Activated CD4-positive, alpha-beta T cell treated with anti-CD3 and anti-CD28 coated beads, Interleukin-2, amount 10 ng/mL, durations not matched to agents 7 days and 5 days (primary cell): ENCODE measurements around the gene TECPR2. TPM values are rescaled to one million over a fixed set of nuclear protein-coding genes. Genes with fewer than 3 reads are reported as not detected.
"Not testable (repeated sequence)": the region's sequence is repeated elsewhere in the genome, so short reads cannot be mapped to it uniquely, and the experiment has no call there.

Experiments
- CTCF ChIA-PET: fragments of 350-600 bp; sonication (Branson Sonifier 250); formaldehyde crosslinking; loops from one replicate; lab custom pipeline; 2021; ENCODE audit warnings: antibody characterized with exemption; lab: Charles Lee
- POLR2A ChIA-PET: fragments of 350-600 bp; sonication (Branson Sonifier 250); formaldehyde crosslinking; loops from one replicate; lab custom pipeline; 2021; ENCODE audit warnings: antibody characterized with exemption; lab: Charles Lee
- DNase-seq: peaks from one replicate; pipeline ENCODE4 v3.0.0-alpha.2; 2020
- H3K27ac Mint-ChIP-seq: one replicate; pipeline ENCODE4 v1.8.0; 2021; ENCODE audit warnings: mild to moderate bottlenecking, moderate library complexity, mixed read lengths
- H3K27me3 Mint-ChIP-seq: one replicate; pipeline ENCODE4 v1.8.0; 2021; ENCODE audit warnings: mixed read lengths
- H3K36me3 Mint-ChIP-seq: one replicate; pipeline ENCODE4 v1.8.0; 2021; ENCODE audit warnings: low read depth, mixed read lengths
- H3K4me1 Mint-ChIP-seq: one replicate; pipeline ENCODE4 v1.8.0; 2021; ENCODE audit warnings: mixed read lengths
- H3K4me3 Mint-ChIP-seq: one replicate; pipeline ENCODE4 v1.8.0; 2021; ENCODE audit warnings: mild to moderate bottlenecking, moderate library complexity, mixed read lengths
- H3K9me3 Mint-ChIP-seq: one replicate; pipeline ENCODE4 v1.8.0; 2021; ENCODE audit warnings: mixed read lengths
- total RNA-seq, 2 experiments: library from RNA; stranded (reverse); gene quantifications; one replicate each; pipeline ENCODE4 v1.2.3, GENCODE V29; 2021

Gene TECPR2
- total RNA-seq, 2 experiments from 2014 or later: 8.2 to 10.7 TPM

DNA sequence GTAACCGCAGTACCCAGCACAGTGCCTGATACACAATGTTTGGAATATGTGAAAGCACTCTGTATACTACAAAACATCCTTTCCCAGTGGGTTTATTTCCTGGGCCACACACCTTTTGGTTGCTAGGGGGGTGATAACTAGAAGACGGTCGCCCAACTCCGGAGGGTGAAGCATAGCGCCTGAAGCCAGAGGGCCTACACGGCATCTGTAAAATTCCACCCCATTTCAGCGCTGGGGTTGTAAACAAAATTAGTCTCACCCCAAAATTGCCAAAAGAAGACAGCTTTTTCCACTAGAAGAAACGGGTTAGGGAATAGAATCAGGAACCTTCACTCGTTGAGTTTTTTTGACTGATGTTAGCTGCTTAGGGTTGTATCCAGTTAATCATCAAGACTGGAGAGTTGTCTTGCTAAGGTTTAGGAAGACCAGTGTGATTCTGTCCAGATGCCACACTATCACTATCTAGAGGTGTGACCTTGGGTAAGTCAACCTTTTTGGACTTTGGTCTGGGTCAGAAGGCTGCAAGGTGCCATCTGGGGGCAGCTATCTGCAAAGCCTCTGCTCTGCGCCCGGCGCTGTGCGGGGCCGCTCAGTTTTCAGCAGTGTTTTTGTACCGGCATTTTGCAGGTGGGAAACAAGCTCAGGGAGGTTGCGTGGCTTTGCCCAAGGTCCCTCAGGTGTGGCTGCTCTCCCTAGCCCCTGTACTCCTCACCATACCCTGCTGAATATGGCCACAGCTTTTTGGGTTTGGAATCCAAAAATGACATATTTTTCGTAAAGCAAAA lies 41.9 kb upstream of the TECPR2 start:
- peak overlapping the region; percentile 85 for H3K4me3 Mint-ChIP-seq
- no peaks in the 10 kb centered on the region for H3K9me3 Mint-ChIP-seq
- H3K36me3 Mint-ChIP-seq: peaks cover 2% of the 10 kb centered on the region
- no peaks in the 10 kb centered on the region for H3K27me3 Mint-ChIP-seq
- POLR2A ChIA-PET: no interaction called here
- CTCF ChIA-PET: interaction anchor here (0.6 to 1.8 kb wide), 3 partner anchors 12 to 249 kb away, joined by 3 to 6 read pairs (median 5); no protein-coding TSS in a partner anchor
- no peak for DNase-seq
- H3K27ac Mint-ChIP-seq: peak overlapping the region; percentile 97
- H3K4me1 Mint-ChIP-seq: peaks cover 57% of the 10 kb centered on the region

DNA sequence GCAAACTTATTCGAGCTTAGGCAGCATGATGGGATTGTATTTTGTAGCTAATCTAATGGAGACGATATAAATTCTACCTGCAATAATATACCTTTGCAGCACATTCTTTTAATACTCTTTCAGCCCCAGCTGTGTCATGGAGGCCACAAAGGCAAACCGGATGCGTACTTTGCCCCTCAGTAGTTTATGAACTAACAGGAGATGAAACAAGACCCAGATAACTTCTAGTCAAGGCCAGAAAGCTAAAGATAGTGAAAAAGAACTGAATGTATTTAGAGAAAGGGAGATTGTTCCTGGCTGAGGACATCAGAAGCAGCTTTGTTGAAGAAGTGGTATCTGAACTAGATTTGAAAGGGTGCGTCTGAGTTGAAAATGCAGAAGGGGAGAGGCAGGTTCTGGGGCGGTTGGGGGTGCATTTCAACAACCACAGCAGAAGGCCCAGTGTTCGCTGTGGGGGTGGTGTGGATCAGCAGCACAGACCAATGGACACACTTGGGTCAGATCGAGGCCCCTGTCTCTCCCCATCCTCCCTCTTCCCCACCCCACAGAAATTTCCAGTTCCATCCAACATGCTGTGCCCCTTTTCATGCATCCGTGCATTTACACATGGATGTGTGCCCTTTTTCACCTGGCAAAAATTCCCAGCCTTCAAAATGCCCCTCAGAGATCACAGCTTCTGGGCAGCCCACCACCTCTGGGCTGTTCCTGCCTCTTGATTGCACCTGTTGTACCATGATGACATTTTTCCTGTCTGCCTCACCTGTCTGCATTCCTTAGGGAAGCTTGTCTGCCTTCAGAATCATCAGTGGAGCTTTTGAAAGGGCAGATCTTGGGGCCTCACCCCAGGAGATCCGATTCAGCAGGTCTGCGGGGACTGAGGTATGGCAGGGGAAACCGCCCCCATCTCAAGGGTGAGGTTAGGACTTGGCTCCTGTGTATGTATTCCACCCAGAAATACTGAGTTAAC lies 41.0 kb upstream of the TECPR2 start:
- DNase-seq: no peak
- Mint-ChIP-seq H3K9me3 (no peaks in the 10 kb centered on the region), H3K27me3 (no peaks in the 10 kb centered on the region), H3K27ac (no peak overlapping the region), H3K4me3 (peak overlapping the region; percentile 85), H3K4me1 (peaks cover 49% of the 10 kb centered on the region), H3K36me3 (peaks cover 2% of the 10 kb centered on the region)
- ChIA-PET CTCF (interaction anchor here (1.4 to 1.8 kb wide), 2 partner anchors 11 to 13 kb away, joined by 3 to 6 read pairs; no protein-coding TSS in a partner anchor), POLR2A (no interaction called here)

DNA sequence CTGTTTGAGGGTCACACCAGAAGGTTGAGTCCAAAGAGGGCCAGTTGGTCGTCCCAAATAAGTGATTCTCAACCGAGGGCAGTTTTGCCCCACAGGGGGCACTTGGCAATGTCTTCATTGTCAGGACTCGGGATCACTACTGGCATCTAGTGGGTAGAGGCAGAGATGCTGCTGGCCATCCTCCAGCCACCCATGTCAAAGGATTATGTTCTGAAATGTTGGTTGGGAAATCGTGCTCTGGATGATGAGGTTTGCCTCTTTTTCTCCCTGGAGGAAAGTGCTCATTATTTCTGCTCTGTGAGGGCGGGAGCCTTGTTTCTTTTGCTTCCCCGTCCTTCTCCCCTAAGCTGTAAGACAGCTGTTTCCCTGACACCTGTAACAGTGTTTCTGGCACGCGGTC lies 39.6 kb upstream of the TECPR2 start:
- H3K9me3 Mint-ChIP-seq: no peaks in the 10 kb centered on the region
- no peaks in the 10 kb centered on the region for H3K27me3 Mint-ChIP-seq
- H3K36me3 Mint-ChIP-seq: peaks cover 2% of the 10 kb centered on the region
- no peak overlapping the region for H3K4me3 Mint-ChIP-seq
- POLR2A ChIA-PET: no interaction called here
- CTCF ChIA-PET: interaction anchor here (0.5 to 1.4 kb wide), 2 partner anchors 14 to 141 kb away, joined by 3 read pairs; no protein-coding TSS in a partner anchor
- H3K4me1 Mint-ChIP-seq: peaks cover 36% of the 10 kb centered on the region
- no peak for DNase-seq
- H3K27ac Mint-ChIP-seq: no peak overlapping the region

DNA sequence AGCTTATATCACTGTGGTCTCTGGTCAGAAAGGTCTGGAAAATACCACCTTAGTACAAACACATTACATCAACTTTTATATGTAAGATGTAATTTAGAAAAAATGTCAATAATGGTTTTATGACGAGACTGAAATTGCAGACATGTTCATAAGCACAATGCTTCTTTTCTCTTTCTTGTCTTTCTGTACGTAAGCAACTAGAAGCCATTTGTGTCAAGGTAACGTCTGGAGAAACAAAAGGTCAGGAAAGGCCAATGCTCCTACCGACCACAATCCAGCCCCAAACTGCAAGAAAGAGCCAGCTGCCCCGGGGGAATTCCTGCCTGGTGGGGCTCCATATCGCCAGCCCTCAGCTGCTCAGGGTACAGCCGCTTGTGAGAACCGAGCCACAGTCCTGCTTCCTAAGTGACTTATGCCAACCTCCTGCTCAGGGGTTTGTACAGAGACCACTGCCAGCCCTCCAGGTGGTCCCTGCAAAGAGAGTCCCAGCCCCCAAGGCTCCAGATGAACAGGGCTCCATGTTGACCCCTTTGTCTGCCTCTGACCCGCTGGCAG lies 36.9 kb upstream of the TECPR2 start:
- H3K4me1 Mint-ChIP-seq: peaks cover 15% of the 10 kb centered on the region
- H3K9me3 Mint-ChIP-seq: no peaks in the 10 kb centered on the region
- peaks cover 2% of the 10 kb centered on the region for H3K36me3 Mint-ChIP-seq
- no peak overlapping the region for H3K27ac Mint-ChIP-seq
- DNase-seq: no peak
- ChIA-PET POLR2A (no interaction called here), CTCF (interaction anchor here (1.0 to 1.7 kb wide), 2 partner anchors 8 to 12 kb away, joined by 3 read pairs; no protein-coding TSS in a partner anchor)
- no peaks in the 10 kb centered on the region for H3K27me3 Mint-ChIP-seq
- no peak overlapping the region for H3K4me3 Mint-ChIP-seq

DNA sequence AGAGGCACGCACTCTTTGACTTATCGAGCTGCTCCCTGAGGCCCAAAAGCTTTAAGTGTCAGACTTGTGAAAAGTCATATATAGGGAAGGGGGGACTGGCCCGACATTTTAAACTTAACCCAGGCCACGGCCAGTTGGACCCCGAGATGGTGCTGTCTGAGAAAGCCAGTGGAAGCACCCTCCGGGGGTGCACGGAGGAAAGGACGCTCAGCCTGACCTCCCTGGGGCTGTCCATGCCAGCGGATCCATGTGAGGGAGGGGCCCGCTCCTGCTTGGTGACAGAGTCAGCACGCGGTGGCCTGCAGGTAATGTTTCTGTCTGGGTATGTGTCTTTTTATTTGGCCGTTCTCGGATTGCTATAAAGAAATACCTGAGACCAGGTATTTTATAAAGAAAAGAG lies 36.2 kb upstream of the TECPR2 start:
- H3K36me3 Mint-ChIP-seq: peaks cover 2% of the 10 kb centered on the region
- H3K27ac Mint-ChIP-seq: no peak overlapping the region
- H3K4me1 Mint-ChIP-seq: peaks cover 9% of the 10 kb centered on the region
- no peak for DNase-seq
- ChIA-PET POLR2A (no interaction called here), CTCF (interaction anchor here (1.0 to 1.7 kb wide), 2 partner anchors 9 to 13 kb away, joined by 3 read pairs; no protein-coding TSS in a partner anchor)
- no peaks in the 10 kb centered on the region for H3K27me3 Mint-ChIP-seq
- no peak overlapping the region for H3K4me3 Mint-ChIP-seq
- no peaks in the 10 kb centered on the region for H3K9me3 Mint-ChIP-seq

DNA sequence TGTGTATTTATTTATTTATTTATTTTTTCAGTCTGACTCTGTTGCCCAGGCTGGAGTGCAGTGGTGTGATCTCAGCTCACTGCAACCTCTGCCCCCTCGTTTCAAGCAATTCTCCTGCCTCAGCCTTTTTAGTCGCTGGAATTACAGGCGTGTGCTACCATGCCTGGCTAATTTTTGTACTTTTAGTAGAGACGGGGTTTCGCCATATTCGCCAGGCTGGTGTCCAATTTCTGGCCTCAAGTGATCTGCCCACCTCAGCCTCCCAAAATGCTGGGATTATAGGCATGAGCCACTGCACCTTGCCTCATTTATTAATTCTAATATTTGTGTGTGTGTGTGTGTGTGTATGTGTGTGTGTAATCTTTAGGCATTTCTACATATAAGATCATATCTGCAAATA lies 33.4 kb upstream of the TECPR2 start:
- DNase-seq, H3K4me3 Mint-ChIP-seq, H3K36me3 Mint-ChIP-seq, H3K27me3 Mint-ChIP-seq, H3K27ac Mint-ChIP-seq, H3K9me3 Mint-ChIP-seq, H3K4me1 Mint-ChIP-seq: not testable (repeated sequence)
- ChIA-PET CTCF (interaction anchor here (0.7 to 1.9 kb wide), 2 partner anchors 15 to 291 kb away, joined by 3 to 5 read pairs; no protein-coding TSS in a partner anchor), POLR2A (interaction anchor here (0.8 kb wide), 1 partner anchor 10 kb away, joined by 3 read pairs; the partner anchor contains the start of gene ZNF839)

DNA sequence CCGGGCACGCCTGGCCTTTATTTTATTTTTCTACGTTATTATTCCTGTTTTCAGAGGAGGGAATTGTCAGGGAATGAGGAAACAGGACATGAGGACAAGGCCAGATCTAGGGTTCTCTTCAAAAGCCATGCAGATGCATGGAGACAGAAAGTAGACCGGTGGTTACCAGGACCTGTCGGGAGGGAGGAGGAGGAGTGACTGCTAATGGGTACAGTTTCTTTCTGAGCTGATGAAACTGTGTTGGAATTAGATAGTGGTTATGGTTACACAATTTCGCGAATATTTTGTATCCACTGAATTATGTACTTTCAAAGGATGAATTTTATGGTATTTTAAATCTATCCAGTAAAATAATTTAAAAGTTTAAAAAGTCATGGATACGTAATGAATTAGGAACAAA lies 31.9 kb upstream of the TECPR2 start:
- no peaks in the 10 kb centered on the region for H3K27me3 Mint-ChIP-seq
- H3K4me3 Mint-ChIP-seq: no peak overlapping the region
- peaks cover 10% of the 10 kb centered on the region for H3K4me1 Mint-ChIP-seq
- no peak overlapping the region for H3K27ac Mint-ChIP-seq
- H3K36me3 Mint-ChIP-seq: peaks cover 2% of the 10 kb centered on the region
- DNase-seq: no peak
- CTCF ChIA-PET: interaction anchor here (0.8 kb wide), 1 partner anchor 14 kb away, joined by 3 read pairs; no protein-coding TSS in a partner anchor
- no peaks in the 10 kb centered on the region for H3K9me3 Mint-ChIP-seq
- POLR2A ChIA-PET: no interaction called here

DNA sequence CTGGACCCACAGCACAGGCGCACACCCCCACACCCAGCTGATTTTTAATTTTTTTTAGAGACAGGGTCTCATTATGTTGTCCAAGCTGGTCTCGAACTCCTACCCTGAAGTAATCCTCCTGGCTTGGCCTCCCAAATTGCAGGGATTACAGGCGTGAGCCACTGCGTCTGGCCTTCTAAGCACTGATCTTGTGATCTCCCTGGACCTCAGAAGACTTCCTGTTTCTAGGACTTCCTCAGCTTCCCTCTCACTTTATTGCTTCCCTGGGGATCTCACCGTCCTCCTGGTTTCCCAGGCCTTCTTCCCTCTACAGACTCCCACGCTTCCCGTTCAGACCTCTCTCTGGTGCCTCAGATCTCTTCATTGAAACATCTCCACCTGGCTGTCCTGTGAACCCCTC lies 29.4 kb upstream of the TECPR2 start:
- H3K4me3 Mint-ChIP-seq: no peak overlapping the region
- peaks cover 6% of the 10 kb centered on the region for H3K36me3 Mint-ChIP-seq
- H3K9me3 Mint-ChIP-seq: no peaks in the 10 kb centered on the region
- H3K27me3 Mint-ChIP-seq: no peaks in the 10 kb centered on the region
- peak overlapping the region; percentile 7 for H3K27ac Mint-ChIP-seq
- H3K4me1 Mint-ChIP-seq: peaks cover 14% of the 10 kb centered on the region
- CTCF ChIA-PET: interaction anchor here (0.9 to 1.9 kb wide), 7 partner anchors 9 to 19 kb away, joined by 3 to 6 read pairs (median 5); no protein-coding TSS in a partner anchor
- POLR2A ChIA-PET: no interaction called here
- DNase-seq: no peak

DNA sequence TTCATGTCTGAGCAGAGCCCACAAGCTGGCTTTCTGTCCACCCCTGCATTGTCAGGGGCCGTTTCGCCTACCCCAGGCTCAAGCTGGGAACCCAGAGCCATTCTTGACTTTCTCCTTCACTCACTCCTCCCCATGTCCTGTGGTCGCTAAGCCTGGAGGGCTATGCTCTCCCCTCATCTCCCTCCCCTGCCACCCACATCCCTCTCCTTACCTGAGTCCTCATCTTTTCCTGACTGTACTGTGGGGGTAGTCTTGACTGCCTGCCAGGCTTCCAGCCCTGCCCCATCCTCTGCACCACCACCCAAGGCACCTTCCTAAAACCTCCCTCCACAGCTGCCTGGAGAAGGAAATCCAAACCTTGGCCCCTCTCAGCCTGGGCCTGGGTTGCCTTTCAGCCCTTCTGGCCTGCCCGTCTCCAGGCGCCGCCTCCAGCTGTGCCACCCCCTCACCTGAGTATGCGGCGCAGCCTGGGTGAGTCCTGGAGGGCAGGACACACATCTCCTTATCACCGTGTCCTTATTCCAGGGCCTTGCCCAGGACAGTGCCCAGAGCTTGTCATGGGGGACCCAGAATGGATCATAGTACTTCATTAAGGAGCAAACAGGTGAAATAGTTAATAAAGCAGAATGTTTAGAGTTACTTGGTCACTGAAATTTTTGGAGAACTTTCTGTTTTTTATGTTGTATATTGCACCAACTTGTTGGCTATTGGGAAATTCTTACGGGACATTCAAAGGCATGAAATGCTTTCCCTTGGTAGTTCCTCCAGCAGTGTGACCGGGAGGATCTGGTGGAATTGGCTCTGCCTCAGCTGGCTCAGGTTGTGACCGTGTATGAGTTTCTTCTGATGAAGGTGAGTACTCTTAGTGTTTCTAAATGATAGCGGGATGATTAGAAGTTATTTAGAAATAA lies 28.7 kb upstream of the TECPR2 start:
- H3K9me3 Mint-ChIP-seq: no peaks in the 10 kb centered on the region
- no peak overlapping the region for H3K4me3 Mint-ChIP-seq
- POLR2A ChIA-PET: no interaction called here
- H3K36me3 Mint-ChIP-seq: peaks cover 11% of the 10 kb centered on the region
- CTCF ChIA-PET: interaction anchor here (0.9 to 2.3 kb wide), 7 partner anchors 10 to 20 kb away, joined by 3 to 8 read pairs (median 5); partner anchors contain the start of gene ZNF839
- DNase-seq: no peak
- peaks cover 14% of the 10 kb centered on the region for H3K4me1 Mint-ChIP-seq
- no peaks in the 10 kb centered on the region for H3K27me3 Mint-ChIP-seq
- H3K27ac Mint-ChIP-seq: peak overlapping the region; percentile 7

DNA sequence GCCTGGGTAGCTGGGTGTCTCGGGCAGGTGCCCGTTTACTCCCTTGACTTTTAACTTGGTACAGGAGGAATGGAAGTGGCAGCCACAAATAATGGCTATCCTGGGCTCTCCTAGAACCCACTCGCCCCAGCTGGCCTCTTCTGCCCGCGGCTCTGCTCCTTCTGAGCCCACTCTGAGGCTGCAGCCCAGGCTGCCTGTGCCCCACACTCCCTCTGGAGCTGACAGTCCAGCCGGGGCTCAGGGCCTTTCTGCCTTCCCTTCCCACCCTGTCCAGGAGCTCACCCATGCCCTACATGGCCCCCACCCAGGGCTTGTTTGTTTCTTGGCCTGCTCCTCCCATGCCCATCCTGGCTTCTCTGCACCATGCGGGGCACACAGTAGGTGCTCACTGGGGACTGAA lies 27.6 kb upstream of the TECPR2 start:
- Mint-ChIP-seq H3K27me3 (no peaks in the 10 kb centered on the region), H3K4me3 (no peak overlapping the region), H3K36me3 (peaks cover 11% of the 10 kb centered on the region), H3K4me1 (peaks cover 14% of the 10 kb centered on the region), H3K9me3 (no peaks in the 10 kb centered on the region), H3K27ac (peak overlapping the region; percentile 39)
- DNase-seq: no peak
- CTCF ChIA-PET: interaction anchor here (0.6 to 2.3 kb wide), 2 partner anchors 16 to 1152 kb away, joined by 3 to 8 read pairs; partner anchors contain the start of gene ZNF839
- POLR2A ChIA-PET: no interaction called here

DNA sequence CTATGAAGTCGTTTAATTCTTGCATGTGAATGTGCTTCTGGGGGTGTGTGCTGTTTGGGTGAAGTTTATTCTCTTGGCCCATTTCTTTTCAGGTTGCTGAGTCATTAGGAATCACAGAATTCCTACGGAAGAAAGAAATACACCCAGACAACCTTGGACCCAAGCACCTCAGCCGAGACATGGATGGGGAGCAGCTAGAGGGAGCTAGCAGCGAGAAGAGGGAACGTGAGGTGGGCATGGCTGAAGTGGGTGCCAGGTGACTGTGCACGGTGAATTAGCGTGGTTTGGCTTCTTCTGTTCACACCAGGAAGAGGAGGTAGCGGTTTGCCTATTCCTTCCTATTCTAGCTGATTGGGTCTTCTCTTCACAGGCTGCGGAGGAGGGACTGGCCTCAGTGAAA lies 24.0 kb upstream of the TECPR2 start:
- Mint-ChIP-seq H3K27me3 (no peaks in the 10 kb centered on the region), H3K27ac (no peak overlapping the region), H3K9me3 (no peaks in the 10 kb centered on the region), H3K4me3 (no peak overlapping the region), H3K4me1 (peaks cover 11% of the 10 kb centered on the region), H3K36me3 (peaks cover 21% of the 10 kb centered on the region)
- CTCF ChIA-PET: interaction anchor here (0.6 to 0.7 kb wide), 3 partner anchors 28 to 422 kb away, joined by 3 to 5 read pairs (median 3); no protein-coding TSS in a partner anchor
- DNase-seq: no peak
- POLR2A ChIA-PET: no interaction called here
